Prostate gland (tissue), 2 donors: ENCODE data around the gene BACH1.

Experiments used
- POLR2A ChIP-seq: fragments of 450-650 bp; IDR thresholded peaks from one replicate; pipeline ENCODE4 v1.6.1; 2016; ENCODE audit warnings: antibody characterized with exemption, mild to moderate bottlenecking
- TF ChIP-seq, protein P1 (sequence below), 4 experiments: fragments of 200-600 bp in 2 of 4; fragments of 450-650 bp in 2 of 4; sonication (generic) in 2 of 4; IDR thresholded peaks; 1 replicate in 3 of 4; 2 replicates in 1 of 4; pipeline ENCODE4 v1.5.1; 2016 to 2019; ENCODE audit warnings: antibody characterized with exemption in 4 of 4, mild to moderate bottlenecking in 2 of 4, moderate library complexity in 2 of 4

DNA sequence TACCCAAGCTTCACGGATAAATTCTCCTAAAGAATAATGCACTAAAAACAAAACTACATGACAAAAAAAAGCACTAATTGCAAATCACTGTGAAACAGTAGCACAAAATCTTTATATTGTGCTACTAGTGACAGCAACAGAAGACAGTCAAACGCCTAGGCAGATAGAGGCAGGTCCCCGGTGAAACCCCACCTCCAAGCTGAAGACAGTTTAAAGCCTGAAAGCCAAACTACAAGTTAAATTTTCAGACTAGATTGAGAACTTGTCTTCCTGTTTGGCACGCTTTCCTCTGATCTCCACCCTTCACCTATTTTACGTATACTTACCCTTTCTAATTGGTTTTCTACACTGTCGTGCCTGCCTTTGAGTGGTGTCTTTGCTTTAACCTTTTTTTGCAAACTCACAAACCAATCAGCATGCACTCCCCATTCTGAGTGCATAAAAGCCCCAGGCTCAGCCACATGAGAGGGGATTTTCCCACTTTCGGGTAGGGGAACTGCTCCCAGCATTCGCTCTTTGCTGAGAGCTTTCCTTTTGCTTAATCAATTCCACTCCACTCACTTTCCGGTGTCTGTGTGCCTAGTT, 3.6 kb upstream of the BACH1 start:
- TF ChIP-seq, protein P1, sequence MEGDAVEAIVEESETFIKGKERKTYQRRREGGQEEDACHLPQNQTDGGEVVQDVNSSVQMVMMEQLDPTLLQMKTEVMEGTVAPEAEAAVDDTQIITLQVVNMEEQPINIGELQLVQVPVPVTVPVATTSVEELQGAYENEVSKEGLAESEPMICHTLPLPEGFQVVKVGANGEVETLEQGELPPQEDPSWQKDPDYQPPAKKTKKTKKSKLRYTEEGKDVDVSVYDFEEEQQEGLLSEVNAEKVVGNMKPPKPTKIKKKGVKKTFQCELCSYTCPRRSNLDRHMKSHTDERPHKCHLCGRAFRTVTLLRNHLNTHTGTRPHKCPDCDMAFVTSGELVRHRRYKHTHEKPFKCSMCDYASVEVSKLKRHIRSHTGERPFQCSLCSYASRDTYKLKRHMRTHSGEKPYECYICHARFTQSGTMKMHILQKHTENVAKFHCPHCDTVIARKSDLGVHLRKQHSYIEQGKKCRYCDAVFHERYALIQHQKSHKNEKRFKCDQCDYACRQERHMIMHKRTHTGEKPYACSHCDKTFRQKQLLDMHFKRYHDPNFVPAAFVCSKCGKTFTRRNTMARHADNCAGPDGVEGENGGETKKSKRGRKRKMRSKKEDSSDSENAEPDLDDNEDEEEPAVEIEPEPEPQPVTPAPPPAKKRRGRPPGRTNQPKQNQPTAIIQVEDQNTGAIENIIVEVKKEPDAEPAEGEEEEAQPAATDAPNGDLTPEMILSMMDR (IDR thresholded peaks at IDR 0.05): no peak
- TF ChIP-seq POLR2A: no peak
